Middle frontal gyrus (tissue), 1 donor: Measurements from ENCODE around the gene IZUMO1R.
"Not testable (repeated sequence)": the region's sequence is repeated elsewhere in the genome, so short reads cannot be mapped to it uniquely, and the experiment has no call there.

ENCODE experiments used
- DNase-seq: peaks from one replicate; pipeline ENCODE4 v3.0.0-alpha.2; 2015; ENCODE audit warnings: low spot score; ENCODE audit errors: extremely low spot score

Gene IZUMO1R

GRCh38 chr11:94303966-94304958 lies at the start of gene IZUMO1R:
Gene IZUMO1R, plus strand, starts transcription at chr11:94304580. Its CDS starts 1,057 bp downstream, at chr11:94305637.
- no peak for DNase-seq

- no peak for DNase-seq
Observed at GRCh38 chr11:94271885-94272372, 32.5 kb upstream of the IZUMO1R start.

GRCh38 chr11:94272738-94273313 lies 31.6 kb upstream of the IZUMO1R start:
- no peak for DNase-seq

GRCh38 chr11:94275961-94276360 lies 28.4 kb upstream of the IZUMO1R start:
- no peak for DNase-seq

- no peak for DNase-seq
Observed at GRCh38 chr11:94276943-94277342, 27.4 kb upstream of the IZUMO1R start.

- DNase-seq: not testable (repeated sequence)
Observed at GRCh38 chr11:94278207-94278606, 26.2 kb upstream of the IZUMO1R start.

- DNase-seq: no peak
Observed at GRCh38 chr11:94279996-94280395, 24.4 kb upstream of the IZUMO1R start.

GRCh38 chr11:94281324-94281723 lies 23.1 kb upstream of the IZUMO1R start:
- DNase-seq: no peak

GRCh38 chr11:94283678-94284077 lies 20.7 kb upstream of the IZUMO1R start:
- no peak for DNase-seq

- no peak for DNase-seq
Observed at GRCh38 chr11:94295534-94295933, 8.8 kb upstream of the IZUMO1R start.

- DNase-seq: no peak
Observed at GRCh38 chr11:94297985-94298576, 6.3 kb upstream of the IZUMO1R start.

GRCh38 chr11:94302776-94303175 lies 1.6 kb upstream of the IZUMO1R start:
- DNase-seq: no peak

GRCh38 chr11:94305146-94305545 lies 766 bp downstream of the IZUMO1R start:
- no peak for DNase-seq

- no peak for DNase-seq
Observed at GRCh38 chr11:94307101-94307791, 2.9 kb downstream of the IZUMO1R start.

- DNase-seq: no peak
Observed at GRCh38 chr11:94308024-94308423, 3.6 kb downstream of the IZUMO1R start.

- DNase-seq: no peak
Observed at GRCh38 chr11:94309757-94310156, 5.4 kb downstream of the IZUMO1R start.

- no peak for DNase-seq
Observed at GRCh38 chr11:94310191-94310875, 6.0 kb downstream of the IZUMO1R start.

- DNase-seq: no peak
Observed at GRCh38 chr11:94312339-94312738, 8.0 kb downstream of the IZUMO1R start.

- no peak for DNase-seq
Observed at GRCh38 chr11:94314064-94314463, 9.7 kb downstream of the IZUMO1R start.

- DNase-seq: no peak
Observed at GRCh38 chr11:94315664-94316063, 11.3 kb downstream of the IZUMO1R start.

GRCh38 chr11:94322501-94322900 lies 18.1 kb downstream of the IZUMO1R start:
- no peak for DNase-seq
